ENCODE measurements around the gene AKAP6.
"Not testable (repeated sequence)": the region's sequence is repeated elsewhere in the genome, so short reads cannot be mapped to it uniquely, and the experiment has no call there.

The AKAP6 gene

DNA sequence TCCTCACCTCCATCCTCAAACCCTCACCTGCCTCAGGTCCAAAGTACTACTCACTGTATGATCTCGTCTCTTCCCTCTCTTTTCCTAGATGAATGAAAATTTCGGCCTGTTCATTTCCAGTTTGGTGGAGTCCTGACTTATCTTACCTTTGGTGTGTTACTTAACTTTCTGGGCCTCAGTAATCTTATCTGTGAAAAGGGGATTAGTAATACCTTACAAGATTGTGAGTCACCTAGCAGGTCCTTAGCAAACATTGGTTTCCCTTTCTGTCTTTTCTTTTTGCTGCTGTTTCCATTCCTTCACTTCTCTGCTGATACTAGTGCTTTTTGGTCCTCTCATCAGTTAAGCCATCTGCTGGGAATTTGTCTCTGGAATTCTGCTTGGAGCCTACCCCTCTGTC is 52.8 kb downstream of the AKAP6 start:
- TF ChIP-seq CTCF (IDR thresholded peaks at IDR 0.05; ENCODE audit: low read depth, low read length): no peak

DNA sequence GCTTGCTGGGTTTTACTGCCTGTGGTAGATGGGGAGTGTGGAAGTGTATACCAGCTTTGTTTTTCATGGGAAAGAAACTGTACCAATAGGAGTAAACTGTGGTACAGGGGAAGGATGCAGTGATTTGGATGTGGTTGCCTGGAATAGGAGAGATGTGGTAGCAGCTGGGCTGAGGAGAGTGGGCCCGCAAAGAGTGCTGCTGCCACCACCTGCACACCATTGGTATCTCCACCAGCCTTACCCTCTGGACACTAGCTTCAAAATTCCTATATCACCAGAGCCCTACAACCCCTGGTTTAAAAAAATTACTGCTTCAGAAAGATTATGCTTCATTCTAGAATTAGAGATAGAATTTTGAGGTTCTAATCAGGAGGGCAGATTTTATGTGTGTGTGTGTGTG is 53.6 kb downstream of the AKAP6 start:
- no peak overlapping the region for H3K4me3 ChIP-seq (ENCODE audit: low read depth, low read length)
- TF ChIP-seq CTCF (IDR thresholded peaks at IDR 0.05; ENCODE audit: low read depth, low read length): peak; percentile 45

More for the DNA sequence above, 52.8 kb downstream of the AKAP6 start:
- no peak overlapping the region for H3K4me3 ChIP-seq (ENCODE audit: low read depth, low read length)

DNA sequence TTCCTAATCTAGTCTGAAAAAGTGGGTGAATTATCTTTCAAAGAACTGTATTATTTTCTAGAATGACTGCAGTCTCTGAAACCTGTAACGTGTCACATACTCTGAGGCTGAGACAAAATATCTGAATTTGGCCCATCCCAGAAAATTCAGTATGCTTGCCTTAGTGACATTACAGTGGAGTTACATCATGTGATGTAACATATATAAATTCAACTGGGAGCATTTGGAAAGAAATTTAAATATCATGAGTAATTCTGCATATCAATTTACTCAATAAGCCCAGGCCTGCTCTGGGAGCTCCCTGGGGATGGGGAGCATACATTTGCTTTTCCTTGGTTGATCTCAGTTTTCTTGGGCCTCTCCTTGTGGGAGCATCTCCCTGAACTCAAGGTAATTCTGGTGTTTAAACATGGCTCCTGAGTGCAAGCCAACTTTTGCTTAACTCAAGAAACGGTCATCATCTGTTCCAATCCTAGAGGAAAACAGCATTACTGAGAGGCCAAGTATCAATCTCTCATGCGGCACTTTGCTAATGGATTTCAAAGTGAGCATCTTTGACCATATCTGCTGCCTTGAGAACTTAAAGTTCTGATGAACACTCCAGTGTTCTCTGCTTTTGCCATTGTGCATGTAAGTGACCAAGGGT is 54.4 kb downstream of the AKAP6 start:
- no peak overlapping the region for H3K4me3 ChIP-seq (ENCODE audit: low read depth, low read length)
- TF ChIP-seq CTCF (IDR thresholded peaks at IDR 0.05; ENCODE audit: low read depth, low read length): no peak

DNA sequence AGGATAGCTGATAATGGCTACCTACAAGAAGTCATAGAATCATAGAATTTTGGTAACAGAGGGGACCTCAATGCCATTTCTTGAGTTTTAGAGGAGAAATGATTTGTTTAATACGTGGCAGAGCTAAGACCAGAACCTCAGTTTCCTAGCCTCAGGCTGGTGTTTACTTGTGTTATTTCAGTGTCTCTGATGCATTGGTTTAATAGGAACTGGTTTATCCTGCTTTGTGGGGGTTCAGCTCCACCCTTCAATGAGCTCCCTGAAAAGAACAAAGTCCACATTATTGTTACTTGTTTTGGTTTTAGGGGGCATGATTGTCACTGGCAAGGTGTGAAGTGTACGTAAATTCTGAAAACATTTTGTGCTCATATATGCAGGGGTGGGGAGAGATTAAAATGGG is 55.4 kb downstream of the AKAP6 start:
- TF ChIP-seq CTCF (IDR thresholded peaks at IDR 0.05; ENCODE audit: low read depth, low read length): no peak
- H3K4me3 ChIP-seq (ENCODE audit: low read depth, low read length): no peak overlapping the region

DNA sequence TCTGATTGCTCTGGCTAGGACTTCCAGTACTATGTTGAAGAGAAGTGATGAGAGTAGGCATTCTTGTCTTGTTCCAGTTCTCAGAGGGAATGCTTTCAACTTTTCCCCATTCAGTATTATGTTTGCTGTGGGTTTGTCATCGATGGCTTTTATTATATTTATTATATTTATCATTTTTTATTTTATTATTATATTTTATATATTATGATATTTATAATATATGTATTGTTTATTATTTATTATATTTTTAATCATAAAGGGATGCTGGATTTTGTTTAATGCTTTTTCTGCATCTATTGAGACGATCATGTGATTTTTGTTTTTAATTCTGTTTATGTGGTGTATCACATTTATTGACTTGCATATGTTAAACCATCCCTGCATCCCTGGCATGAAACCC is 58.2 kb downstream of the AKAP6 start:
- not testable (repeated sequence) for H3K4me3 ChIP-seq (ENCODE audit: low read depth, low read length)

GRCh38 chr14:32393119-32393518 is 64.0 kb downstream of the AKAP6 start:
- H3K4me3 ChIP-seq (ENCODE audit: low read depth, low read length): no peak overlapping the region
- no peak for TF ChIP-seq CTCF (IDR thresholded peaks at IDR 0.05; ENCODE audit: low read depth, low read length)

DNA sequence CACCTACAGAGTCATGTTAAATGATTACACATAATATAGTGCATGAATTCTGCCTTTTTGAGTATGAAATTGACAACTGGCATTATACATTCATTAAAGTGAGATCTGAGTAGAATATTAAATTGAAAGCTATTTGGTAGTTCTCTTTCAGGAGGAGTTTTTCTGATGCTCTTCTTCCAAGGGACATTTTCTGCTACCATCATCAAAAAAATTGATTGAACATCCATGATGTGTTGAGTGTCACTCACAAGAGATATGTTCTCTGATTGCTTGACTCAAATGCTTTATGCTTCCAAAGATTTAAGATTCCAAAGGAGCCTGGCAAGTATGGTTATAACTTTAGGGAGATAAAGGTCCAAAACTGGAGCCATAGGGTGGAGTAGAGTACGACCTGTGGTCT is 64.9 kb downstream of the AKAP6 start:
- no peak for TF ChIP-seq CTCF (IDR thresholded peaks at IDR 0.05; ENCODE audit: low read depth, low read length)
- H3K4me3 ChIP-seq (ENCODE audit: low read depth, low read length): no peak overlapping the region

- no peak for TF ChIP-seq CTCF (IDR thresholded peaks at IDR 0.05; ENCODE audit: low read depth, low read length)
- H3K4me3 ChIP-seq (ENCODE audit: low read depth, low read length): no peak overlapping the region
Measured at GRCh38 chr14:32396885-32397284, 67.8 kb downstream of the AKAP6 start.
